GM21390 (cell line): Measurements from ENCODE around the gene INKA2.

Experiments
- ATAC-seq: cut with Tn5 transposase; IDR thresholded peaks from one replicate; pipeline ENCODE4 v1.9.1; 2021; ENCODE audit not compliant: unreplicated experiment

INKA2 gene

DNA sequence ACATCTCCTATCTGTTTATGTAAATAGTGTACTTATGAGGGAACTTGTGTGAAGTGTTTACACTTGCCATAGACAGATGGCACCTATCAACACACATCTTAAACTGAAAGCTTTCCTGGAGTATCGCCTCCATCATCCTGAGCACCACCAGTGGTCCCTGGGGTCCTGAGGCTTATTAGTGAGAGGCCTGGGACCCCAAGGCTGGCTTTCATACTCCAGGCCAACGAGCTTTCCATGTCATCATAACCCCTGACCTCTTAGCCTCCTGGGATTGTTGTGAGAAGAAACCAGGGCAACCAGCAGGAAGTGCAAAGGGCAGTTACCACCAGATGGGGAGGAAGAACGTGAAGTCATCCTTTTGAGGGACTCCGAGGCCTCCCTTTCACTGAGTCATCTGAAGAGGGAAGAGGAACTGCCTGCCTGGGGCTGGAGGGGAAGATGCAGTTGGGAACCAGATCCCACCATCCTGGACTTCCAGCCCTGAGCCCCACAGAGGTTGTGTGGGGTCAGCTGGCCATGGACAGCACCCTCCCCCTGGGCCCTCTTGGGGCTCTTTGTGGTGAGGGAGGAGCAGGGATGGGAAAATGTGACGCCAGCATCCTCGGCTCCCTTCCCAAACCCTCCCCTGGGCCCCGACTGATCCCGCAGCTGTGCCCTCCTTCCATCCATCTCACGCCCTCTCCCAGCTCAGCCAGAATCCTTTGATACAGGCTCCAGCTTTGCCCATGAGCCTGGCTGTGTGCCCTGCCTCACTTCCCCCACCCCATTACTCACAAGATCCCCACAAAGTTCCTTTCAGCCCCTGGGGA lies 5.8 kb downstream of the INKA2 start:
- no peak for ATAC-seq

DNA sequence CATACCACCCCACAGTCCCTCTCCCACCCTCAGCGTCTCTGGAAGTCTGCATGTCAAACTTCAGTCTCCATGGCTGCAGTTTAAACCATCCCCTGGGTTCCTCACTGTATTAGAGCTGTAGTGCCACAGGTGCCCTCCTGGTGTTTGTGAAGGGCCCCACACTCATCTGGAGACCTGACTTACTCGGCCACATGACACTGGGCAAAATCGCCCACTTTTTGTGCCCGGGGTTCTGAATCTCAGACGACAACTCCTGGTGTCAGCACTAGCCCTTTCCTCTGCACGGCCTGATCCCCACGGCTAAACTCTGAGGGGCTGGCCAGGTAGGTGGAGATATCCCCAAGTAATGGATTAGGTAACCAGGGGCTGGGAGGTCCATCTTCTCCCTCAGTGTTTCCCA lies 6.5 kb downstream of the INKA2 start:
- no peak for ATAC-seq

DNA sequence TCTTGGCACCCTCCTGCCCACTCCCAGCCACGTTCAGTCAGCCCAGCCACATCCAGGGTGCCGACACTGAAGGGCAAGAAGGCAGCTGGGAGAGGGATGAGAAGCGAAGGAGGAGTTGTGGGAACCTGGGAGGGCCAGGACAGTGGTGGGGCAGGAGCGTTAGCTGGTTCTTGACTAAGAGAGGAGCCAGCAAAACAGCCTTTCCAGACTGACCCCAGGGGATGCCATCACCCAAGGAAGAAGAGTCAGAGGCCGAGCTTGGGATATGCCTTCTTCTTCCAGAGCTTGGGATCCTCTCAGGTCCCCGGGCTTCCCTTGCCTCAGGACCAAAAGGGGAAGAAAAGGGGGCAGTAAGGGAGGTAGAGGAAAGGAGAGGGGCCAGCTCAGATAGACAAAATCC lies 7.2 kb downstream of the INKA2 start:
- no peak for ATAC-seq

GRCh38 chr1:111730706-111731105 lies 8.5 kb downstream of the INKA2 start:
- ATAC-seq: no peak

DNA sequence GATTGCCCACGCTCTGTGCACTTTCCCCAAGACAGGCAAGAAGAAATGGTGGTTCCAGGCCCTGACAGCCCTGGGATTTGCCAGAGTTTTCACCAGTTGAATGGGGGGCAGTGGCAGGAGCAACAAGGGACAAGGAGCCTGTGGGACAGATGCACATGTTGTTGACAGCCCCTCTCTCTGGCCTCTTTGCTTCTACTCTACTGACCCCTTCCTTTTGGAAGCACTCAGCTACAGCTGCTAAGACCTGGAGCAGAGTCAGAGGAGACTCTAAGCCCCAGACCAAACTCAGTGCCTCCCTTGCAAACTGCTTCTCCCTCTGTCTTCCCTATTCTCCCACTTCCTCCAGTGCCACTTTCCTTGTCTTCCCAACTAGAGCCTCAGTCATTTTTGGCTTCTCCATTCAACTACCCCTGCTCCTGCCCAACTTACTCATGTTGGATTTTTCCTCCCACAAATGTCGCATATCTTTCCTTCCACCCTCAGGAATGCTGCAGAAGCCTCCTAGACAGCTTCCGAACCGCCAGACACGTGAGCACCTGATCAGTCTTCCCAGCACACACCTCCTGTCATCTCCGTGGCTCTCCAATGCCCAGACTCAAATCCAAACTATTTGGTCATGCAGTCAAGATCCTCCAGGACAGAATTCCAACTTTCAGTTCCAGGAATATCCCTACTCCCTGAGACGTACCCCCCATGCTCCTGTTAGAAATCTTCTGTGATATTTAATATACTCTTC lies 9.1 kb downstream of the INKA2 start:
- ATAC-seq: no peak

- no peak for ATAC-seq
These were observed 9.8 kb downstream of the INKA2 start for GRCh38 chr1:111729271-111729921.

- ATAC-seq: no peak
These were observed 12.1 kb downstream of the INKA2 start for GRCh38 chr1:111727056-111727455.

DNA sequence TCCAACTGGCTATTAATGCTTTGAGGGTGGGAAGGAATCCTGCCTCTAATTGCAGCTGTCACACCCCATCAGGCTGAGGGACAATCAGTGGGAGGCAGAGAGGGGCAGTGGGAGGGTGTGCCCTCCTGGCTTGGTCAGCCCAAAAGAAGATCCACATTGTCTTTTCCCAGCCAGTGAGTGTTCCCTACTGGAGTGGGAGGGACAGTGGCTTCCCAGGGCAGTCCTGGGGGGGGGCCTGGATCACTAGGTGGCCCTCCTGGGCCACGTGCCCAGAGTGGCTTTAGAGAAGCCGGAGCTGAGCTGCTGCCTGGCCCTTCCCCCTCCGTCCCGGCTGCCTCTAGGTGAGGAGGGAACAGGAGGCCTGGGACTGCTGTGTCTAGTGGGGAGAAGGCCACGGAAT lies 14.0 kb downstream of the INKA2 start:
- no peak for ATAC-seq

DNA sequence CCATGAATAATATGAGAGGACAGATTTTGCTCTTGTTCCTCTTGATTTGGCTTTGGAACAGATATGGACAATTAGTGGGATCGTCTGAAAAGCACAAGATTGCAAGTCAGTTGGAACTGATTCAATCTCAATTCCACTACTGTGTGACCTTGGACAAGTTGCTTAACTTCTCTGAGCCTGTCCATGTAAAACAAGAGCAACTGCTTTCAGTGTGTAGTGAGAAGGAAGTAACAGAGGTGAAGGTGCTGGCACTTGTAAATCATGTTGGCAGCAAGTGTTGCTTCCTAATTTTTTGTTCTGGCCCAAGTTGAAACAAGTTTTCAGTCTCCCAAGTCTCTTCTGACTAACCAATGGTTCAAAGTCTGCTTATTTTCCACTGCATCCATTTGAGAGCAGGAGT lies 15.3 kb downstream of the INKA2 start:
- no peak for ATAC-seq

DNA sequence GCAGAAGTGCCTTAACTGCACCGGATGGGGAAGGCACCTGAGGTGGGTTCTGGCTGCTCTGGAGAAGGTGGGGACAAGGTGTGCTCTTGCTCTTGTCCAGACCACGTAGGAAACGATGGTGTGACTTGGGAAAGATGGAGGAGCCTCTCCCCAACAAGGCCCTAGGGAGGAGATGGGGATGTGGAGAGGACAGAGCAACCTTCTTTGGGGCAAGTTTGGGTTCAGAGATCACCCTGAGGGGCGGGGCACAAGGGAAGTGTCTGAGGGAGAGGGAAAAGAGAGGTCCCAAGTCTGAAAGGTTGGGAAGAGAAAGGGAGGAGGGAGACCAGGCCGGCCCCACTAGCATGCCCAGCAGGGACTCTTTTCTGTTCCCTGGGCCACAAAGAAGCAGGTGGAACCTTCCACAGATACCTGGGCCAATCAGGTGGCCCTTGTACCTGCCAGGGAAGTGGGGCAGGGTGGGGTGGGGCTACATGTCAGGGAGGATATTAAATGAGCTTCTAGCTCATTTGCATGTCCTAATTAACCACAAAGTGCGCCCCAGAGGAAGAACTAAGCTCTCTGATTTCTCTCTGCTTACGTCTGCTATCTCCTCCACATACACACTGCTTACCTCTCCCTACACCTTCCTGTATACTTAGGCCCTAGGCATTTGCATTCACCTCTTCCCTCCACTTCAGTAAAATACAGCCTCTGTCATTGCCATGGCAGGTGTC lies 15.9 kb downstream of the INKA2 start:
- ATAC-seq: no peak

DNA sequence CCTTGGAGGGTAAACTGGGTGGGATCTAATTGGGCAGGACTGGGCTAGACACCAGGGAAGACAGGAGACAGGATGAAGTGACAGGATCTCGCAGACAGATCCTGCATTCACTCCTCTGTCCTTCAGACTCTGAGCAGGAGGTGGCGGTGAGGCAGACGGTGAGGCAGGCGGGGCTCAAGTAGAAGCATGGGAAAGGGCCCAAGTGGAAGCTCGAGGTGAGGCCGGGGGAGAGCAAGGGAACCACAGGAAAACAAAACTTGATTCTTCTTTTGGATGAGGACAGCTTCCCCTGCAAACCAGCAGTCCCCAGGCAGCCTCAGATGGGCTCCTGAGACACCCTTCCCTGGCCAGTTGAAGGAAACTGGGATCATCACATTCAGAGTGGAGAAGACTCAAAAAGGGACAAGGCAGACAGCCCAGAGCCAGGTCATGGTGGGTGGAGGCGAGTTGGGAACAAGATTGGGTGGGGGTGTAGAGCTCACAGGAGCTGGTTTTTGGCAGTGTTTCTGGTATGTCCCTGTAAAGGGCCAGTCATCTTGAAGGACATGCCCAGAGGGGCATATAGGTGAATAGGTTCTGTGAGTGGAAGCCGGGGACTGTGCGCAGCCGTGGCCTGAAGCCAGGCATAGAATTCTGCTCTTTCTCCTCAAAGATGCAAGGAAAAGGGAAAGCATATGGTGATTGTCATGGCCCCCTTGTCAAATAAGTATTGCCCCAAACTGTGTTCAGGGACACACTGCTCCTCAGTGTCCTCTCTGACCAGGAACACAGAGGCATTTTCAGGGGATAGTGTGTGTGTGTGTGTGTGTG lies 18.0 kb downstream of the INKA2 start:
- ATAC-seq: no peak

- ATAC-seq: no peak
These were observed 18.8 kb downstream of the INKA2 start for GRCh38 chr1:111720274-111720976.

DNA sequence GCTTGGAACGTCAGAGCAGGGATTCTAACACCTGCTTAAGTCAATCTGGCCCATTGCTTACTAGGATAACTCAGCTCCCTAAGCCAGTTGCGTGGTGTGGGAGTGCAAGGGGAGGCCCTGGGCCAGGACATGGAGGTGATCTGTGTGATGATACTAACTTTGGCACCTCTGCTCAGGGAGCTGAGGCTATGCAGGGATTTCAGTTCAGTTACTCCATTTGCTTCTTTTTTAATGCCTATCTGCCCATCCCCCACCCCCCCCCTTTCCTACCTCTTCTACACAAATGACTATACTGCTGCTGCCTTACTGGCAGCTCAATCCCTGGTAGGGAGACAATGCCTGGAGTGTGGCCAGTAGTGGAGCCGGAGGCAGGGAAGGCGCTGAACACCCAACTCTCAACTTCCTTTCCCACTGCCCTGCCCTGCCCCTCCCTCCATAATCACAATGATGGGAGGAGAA lies 19.5 kb downstream of the INKA2 start:
- no peak for ATAC-seq

- no peak for ATAC-seq
These were observed 20.1 kb downstream of the INKA2 start for GRCh38 chr1:111719135-111719534.

DNA sequence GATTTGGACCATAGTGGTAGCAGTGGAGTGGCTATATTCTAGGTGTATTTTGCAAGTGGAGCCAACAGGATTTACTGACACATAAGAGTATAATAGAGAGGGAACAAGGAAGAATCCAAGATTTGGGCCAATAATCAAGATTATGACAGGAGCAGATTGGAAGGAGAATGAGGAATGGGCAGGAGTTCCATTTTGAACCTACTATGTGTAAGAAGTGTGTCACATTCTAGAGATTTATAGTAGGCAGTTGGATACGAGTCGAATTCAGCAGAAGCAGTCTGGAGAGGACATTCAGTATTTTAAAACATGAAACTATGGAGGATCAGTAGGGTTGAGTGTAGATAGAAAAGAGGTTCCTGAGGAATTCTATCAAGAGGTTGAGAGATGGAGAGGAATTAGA lies 21.7 kb downstream of the INKA2 start:
- ATAC-seq: no peak

DNA sequence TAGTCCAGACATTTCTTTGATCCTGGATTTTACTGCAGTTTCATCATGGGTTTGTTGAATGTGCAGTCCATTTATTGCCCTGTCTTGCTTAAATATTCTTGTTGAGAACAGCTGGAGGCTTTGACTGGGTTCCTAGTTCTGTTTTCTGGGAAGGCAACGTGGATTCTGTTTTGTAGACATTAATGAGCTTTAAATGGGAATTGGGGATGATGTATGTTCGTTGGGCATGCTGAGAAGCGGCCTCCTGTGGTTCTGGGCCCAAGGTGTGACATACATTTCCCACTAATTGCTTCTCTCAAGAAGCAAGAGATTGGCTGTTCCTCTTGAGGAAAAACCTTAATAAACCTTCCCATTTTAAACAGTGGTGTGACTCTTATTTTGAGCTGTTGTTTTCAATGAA lies 22.9 kb downstream of the INKA2 start:
- ATAC-seq: no peak

DNA sequence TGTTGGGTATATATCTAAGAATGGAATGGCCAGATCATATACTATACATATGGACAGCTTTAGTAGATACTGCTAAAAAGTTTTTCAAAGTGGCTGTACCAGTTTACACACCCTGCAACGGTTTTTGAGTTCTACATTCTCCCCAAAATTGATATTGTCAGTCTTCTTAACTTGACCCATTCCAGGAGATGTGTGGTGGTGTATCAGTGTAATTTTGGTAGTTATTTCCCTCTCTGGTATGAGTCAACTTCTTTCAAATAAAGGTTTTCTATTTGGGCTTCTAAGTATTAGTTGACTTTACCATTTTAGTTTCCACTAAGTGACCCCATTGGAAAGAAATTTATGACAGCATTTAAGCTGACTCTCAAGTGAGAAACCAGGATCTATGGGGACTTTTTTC lies 29.2 kb downstream of the INKA2 start:
- no peak for ATAC-seq

DNA sequence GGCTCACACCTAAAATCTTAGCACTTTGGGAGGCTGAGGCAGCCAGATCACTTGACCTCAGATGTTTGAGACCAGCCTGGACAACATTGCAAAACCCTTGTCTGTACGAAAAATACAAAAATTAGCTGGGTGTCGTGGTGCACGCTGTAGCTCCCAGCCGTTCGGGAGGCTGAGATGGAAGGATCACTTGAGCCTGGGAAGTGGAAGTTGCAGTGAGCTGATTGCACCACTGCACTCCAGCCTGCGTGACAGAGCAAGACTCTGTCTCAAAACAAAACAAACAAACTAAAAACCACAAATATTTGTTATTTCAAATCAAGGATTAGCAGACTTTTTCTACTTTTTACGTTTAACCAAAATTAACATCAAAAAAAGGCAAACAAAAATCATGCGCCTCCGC lies 31.3 kb downstream of the INKA2 start:
- ATAC-seq: no peak

GRCh38 chr1:111706921-111707320 lies 32.3 kb downstream of the INKA2 start:
- no peak for ATAC-seq

DNA sequence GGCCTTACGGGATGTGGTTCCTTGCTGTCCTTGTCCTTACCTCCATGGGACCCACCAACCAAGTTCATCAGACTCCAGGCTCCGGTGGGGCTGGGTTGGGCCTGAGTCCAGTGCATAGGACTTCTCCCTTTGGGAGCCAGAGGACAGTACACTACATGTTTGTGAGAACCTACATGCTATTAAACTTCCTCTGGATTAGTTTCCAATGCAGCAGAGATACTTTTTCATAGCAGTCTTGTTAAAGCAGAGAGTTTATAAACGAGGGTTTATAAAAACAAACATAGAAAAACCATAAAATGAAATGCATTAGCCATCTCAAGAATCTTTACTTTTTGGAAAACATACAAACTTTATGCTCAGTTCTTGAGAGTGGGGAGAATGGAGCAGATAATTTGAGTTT lies 33.4 kb downstream of the INKA2 start:
- ATAC-seq: no peak
